ENCODE measurements around the gene PRR5L.

The PRR5L gene

GRCh38 chr11:36409152-36409816 lies 113.2 kb downstream of the PRR5L start:
- Histone ChIP-seq H3K9me3 (ENCODE audit: control insufficient read depth in 1 of 2, low read length in 2 of 2) (no peaks in the 10 kb centered on the region), H3K4me3 (ENCODE audit: low read depth in 1 of 2, low read length in 2 of 2) (no peak overlapping the region), H3K36me3 (ENCODE audit: control insufficient read depth in 1 of 2, insufficient read depth in 2 of 2, low read length in 2 of 2) (no peaks in the 10 kb centered on the region), H3K27me3 (ENCODE audit: low read depth, low read length) (no peaks in the 10 kb centered on the region), H3K27ac (ENCODE audit: low read length) (peak overlapping the region; percentile 2), H3K4me1 (ENCODE audit: control insufficient read depth in 1 of 2, insufficient read depth in 2 of 2, low read length in 2 of 2) (peaks cover 0 to 4% of the 10 kb centered on the region in 2 donors)

GRCh38 chr11:36411202-36411640 lies 115.1 kb downstream of the PRR5L start:
- Histone ChIP-seq H3K4me1 (ENCODE audit: control insufficient read depth in 1 of 2, insufficient read depth in 2 of 2, low read length in 2 of 2) (peaks cover 0 to 4% of the 10 kb centered on the region in 2 donors), H3K27ac (ENCODE audit: low read length) (peak overlapping the region; percentile 34)

GRCh38 chr11:36412781-36413383 lies 116.8 kb downstream of the PRR5L start:
- no peak overlapping the region for H3K4me3 ChIP-seq (ENCODE audit: low read depth in 1 of 2, low read length in 2 of 2)
- no peaks in the 10 kb centered on the region for H3K9me3 ChIP-seq (ENCODE audit: control insufficient read depth in 1 of 2, low read length in 2 of 2)
- H3K36me3 ChIP-seq (ENCODE audit: control insufficient read depth in 1 of 2, insufficient read depth in 2 of 2, low read length in 2 of 2): no peaks in the 10 kb centered on the region
- no peaks in the 10 kb centered on the region for H3K27me3 ChIP-seq (ENCODE audit: low read depth, low read length)
- H3K4me1 ChIP-seq (ENCODE audit: control insufficient read depth in 1 of 2, insufficient read depth in 2 of 2, low read length in 2 of 2): peaks cover 0 to 4% of the 10 kb centered on the region in 2 donors
- no peak overlapping the region for H3K27ac ChIP-seq (ENCODE audit: low read length)

More at GRCh38 chr11:36411202-36411640, 115.1 kb downstream of the PRR5L start:
- Histone ChIP-seq H3K27me3 (ENCODE audit: low read depth, low read length) (no peaks in the 10 kb centered on the region), H3K4me3 (ENCODE audit: low read depth in 1 of 2, low read length in 2 of 2) (no peak overlapping the region), H3K36me3 (ENCODE audit: control insufficient read depth in 1 of 2, insufficient read depth in 2 of 2, low read length in 2 of 2) (no peaks in the 10 kb centered on the region), H3K9me3 (ENCODE audit: control insufficient read depth in 1 of 2, low read length in 2 of 2) (no peaks in the 10 kb centered on the region)

- Histone ChIP-seq H3K4me1 (ENCODE audit: control insufficient read depth in 1 of 2, insufficient read depth in 2 of 2, low read length in 2 of 2) (no peaks in the 10 kb centered on the region), H3K27ac (ENCODE audit: low read length) (no peak overlapping the region), H3K9me3 (ENCODE audit: control insufficient read depth in 1 of 2, low read length in 2 of 2) (no peaks in the 10 kb centered on the region), H3K27me3 (ENCODE audit: low read depth, low read length) (no peaks in the 10 kb centered on the region), H3K4me3 (ENCODE audit: low read depth in 1 of 2, low read length in 2 of 2) (no peak overlapping the region), H3K36me3 (ENCODE audit: control insufficient read depth in 1 of 2, insufficient read depth in 2 of 2, low read length in 2 of 2) (no peaks in the 10 kb centered on the region)
Measured at GRCh38 chr11:36417154-36417553, 121.1 kb downstream of the PRR5L start.

GRCh38 chr11:36419791-36420424 lies 123.8 kb downstream of the PRR5L start:
- Histone ChIP-seq H3K4me1 (ENCODE audit: control insufficient read depth in 1 of 2, insufficient read depth in 2 of 2, low read length in 2 of 2) (no peaks in the 10 kb centered on the region), H3K27ac (ENCODE audit: low read length) (no peak overlapping the region), H3K27me3 (ENCODE audit: low read depth, low read length) (no peaks in the 10 kb centered on the region), H3K36me3 (ENCODE audit: control insufficient read depth in 1 of 2, insufficient read depth in 2 of 2, low read length in 2 of 2) (no peaks in the 10 kb centered on the region), H3K4me3 (ENCODE audit: low read depth in 1 of 2, low read length in 2 of 2) (no peak overlapping the region), H3K9me3 (ENCODE audit: control insufficient read depth in 1 of 2, low read length in 2 of 2) (no peaks in the 10 kb centered on the region)

GRCh38 chr11:36421546-36422155 lies 125.6 kb downstream of the PRR5L start:
- Histone ChIP-seq H3K4me1 (ENCODE audit: control insufficient read depth in 1 of 2, insufficient read depth in 2 of 2, low read length in 2 of 2) (no peaks in the 10 kb centered on the region), H3K36me3 (ENCODE audit: control insufficient read depth in 1 of 2, insufficient read depth in 2 of 2, low read length in 2 of 2) (no peaks in the 10 kb centered on the region), H3K4me3 (ENCODE audit: low read depth in 1 of 2, low read length in 2 of 2) (no peak overlapping the region), H3K9me3 (ENCODE audit: control insufficient read depth in 1 of 2, low read length in 2 of 2) (no peaks in the 10 kb centered on the region), H3K27me3 (ENCODE audit: low read depth, low read length) (no peaks in the 10 kb centered on the region), H3K27ac (ENCODE audit: low read length) (peak overlapping the region; percentile 1)

- Histone ChIP-seq H3K36me3 (ENCODE audit: control insufficient read depth in 1 of 2, insufficient read depth in 2 of 2, low read length in 2 of 2) (no peaks in the 10 kb centered on the region), H3K27ac (ENCODE audit: low read length) (no peak overlapping the region), H3K27me3 (ENCODE audit: low read depth, low read length) (no peaks in the 10 kb centered on the region), H3K4me1 (ENCODE audit: control insufficient read depth in 1 of 2, insufficient read depth in 2 of 2, low read length in 2 of 2) (no peaks in the 10 kb centered on the region), H3K4me3 (ENCODE audit: low read depth in 1 of 2, low read length in 2 of 2) (no peak overlapping the region), H3K9me3 (ENCODE audit: control insufficient read depth in 1 of 2, low read length in 2 of 2) (no peaks in the 10 kb centered on the region)
Measured at GRCh38 chr11:36425561-36426081, 129.5 kb downstream of the PRR5L start.

- Histone ChIP-seq H3K4me1 (ENCODE audit: control insufficient read depth in 1 of 2, insufficient read depth in 2 of 2, low read length in 2 of 2) (no peaks in the 10 kb centered on the region), H3K27ac (ENCODE audit: low read length) (no peak overlapping the region), H3K9me3 (ENCODE audit: control insufficient read depth in 1 of 2, low read length in 2 of 2) (no peaks in the 10 kb centered on the region), H3K4me3 (ENCODE audit: low read depth in 1 of 2, low read length in 2 of 2) (no peak overlapping the region), H3K27me3 (ENCODE audit: low read depth, low read length) (no peaks in the 10 kb centered on the region), H3K36me3 (ENCODE audit: control insufficient read depth in 1 of 2, insufficient read depth in 2 of 2, low read length in 2 of 2) (no peaks in the 10 kb centered on the region)
Measured at GRCh38 chr11:36426226-36426848, 130.2 kb downstream of the PRR5L start.

GRCh38 chr11:36427079-36427478 lies 131.0 kb downstream of the PRR5L start:
- no peaks in the 10 kb centered on the region for H3K4me1 ChIP-seq (ENCODE audit: control insufficient read depth in 1 of 2, insufficient read depth in 2 of 2, low read length in 2 of 2)

GRCh38 chr11:36427876-36428275 lies 131.8 kb downstream of the PRR5L start:
- no peak overlapping the region for H3K27ac ChIP-seq (ENCODE audit: low read length)
- no peaks in the 10 kb centered on the region for H3K27me3 ChIP-seq (ENCODE audit: low read depth, low read length)
- no peaks in the 10 kb centered on the region for H3K36me3 ChIP-seq (ENCODE audit: control insufficient read depth in 1 of 2, insufficient read depth in 2 of 2, low read length in 2 of 2)

More at GRCh38 chr11:36427079-36427478, 131.0 kb downstream of the PRR5L start:
- no peaks in the 10 kb centered on the region for H3K36me3 ChIP-seq (ENCODE audit: control insufficient read depth in 1 of 2, insufficient read depth in 2 of 2, low read length in 2 of 2)
- no peaks in the 10 kb centered on the region for H3K27me3 ChIP-seq (ENCODE audit: low read depth, low read length)
- H3K27ac ChIP-seq (ENCODE audit: low read length): no peak overlapping the region
- H3K4me3 ChIP-seq (ENCODE audit: low read depth in 1 of 2, low read length in 2 of 2): no peak overlapping the region
- no peaks in the 10 kb centered on the region for H3K9me3 ChIP-seq (ENCODE audit: control insufficient read depth in 1 of 2, low read length in 2 of 2)

More at GRCh38 chr11:36427876-36428275, 131.8 kb downstream of the PRR5L start:
- Histone ChIP-seq H3K9me3 (ENCODE audit: control insufficient read depth in 1 of 2, low read length in 2 of 2) (no peaks in the 10 kb centered on the region), H3K4me1 (ENCODE audit: control insufficient read depth in 1 of 2, insufficient read depth in 2 of 2, low read length in 2 of 2) (no peaks in the 10 kb centered on the region), H3K4me3 (ENCODE audit: low read depth in 1 of 2, low read length in 2 of 2) (no peak overlapping the region)

Data from muscle layer of duodenum (tissue), 2 donors.